HG03108 (cell line): ENCODE results near the gene TMLHE.
"Not testable (repeated sequence)": the region's sequence is repeated elsewhere in the genome, so short reads cannot be mapped to it uniquely, and the experiment has no call there.

ENCODE experiments used
- ATAC-seq: cut with Tn5 transposase; IDR thresholded peaks from one replicate; pipeline ENCODE4 v1.9.1; 2021; ENCODE audit warnings: moderate library complexity; ENCODE audit not compliant: unreplicated experiment

TMLHE gene

GRCh38 chrX:155612312-155613224 lies at the start of gene TMLHE, which contains the start of gene SPRY3:
Gene TMLHE, minus strand, starts transcription at chrX:155612952. Its CDS starts 67,676 bp downstream, at chrX:155545276.
Gene SPRY3, plus strand, starts transcription at chrX:155612586.
- ATAC-seq: peak; percentile 89

DNA sequence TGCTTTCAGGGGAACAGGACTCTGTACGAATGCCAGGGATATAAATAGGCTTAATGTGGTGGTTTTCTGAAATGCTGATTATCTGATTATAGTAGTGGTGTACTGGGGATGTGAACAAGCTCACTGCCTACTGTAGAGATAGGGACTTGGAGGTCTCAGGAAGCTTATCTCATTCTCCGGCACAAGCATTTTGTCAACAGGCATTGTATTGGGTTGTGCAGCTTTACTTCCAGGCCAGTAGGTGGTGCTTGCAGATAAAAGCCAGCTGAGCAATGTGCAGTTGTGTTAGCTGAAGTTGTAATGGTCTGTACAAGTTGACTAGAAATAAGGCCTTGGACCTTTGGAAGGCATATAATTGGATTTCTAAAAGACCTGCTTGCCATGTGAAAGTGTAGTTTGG lies 49.5 kb upstream of the TMLHE start:
- ATAC-seq: no peak

DNA sequence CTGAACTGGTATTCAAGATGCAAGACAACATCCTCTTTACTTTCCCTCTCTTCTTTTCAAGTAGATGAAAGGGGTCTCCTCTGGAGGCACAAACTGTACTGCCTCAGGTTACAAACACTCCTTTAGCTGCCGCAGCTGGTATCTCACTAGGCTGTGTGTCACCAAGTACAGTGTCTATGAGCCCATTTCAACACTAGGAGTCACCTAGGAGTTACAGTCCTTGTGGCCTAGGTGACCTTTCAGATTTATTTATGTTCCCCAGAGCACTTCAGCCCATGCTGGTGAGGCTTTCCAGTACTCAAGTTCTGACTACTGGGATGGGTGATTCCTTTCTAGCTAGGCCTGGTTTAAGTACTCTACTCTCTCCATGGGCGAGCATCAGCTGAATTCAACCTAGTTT lies 32.4 kb upstream of the TMLHE start:
- no peak for ATAC-seq

- no peak for ATAC-seq
These were observed 30.5 kb upstream of the TMLHE start for GRCh38 chrX:155643240-155643639.

DNA sequence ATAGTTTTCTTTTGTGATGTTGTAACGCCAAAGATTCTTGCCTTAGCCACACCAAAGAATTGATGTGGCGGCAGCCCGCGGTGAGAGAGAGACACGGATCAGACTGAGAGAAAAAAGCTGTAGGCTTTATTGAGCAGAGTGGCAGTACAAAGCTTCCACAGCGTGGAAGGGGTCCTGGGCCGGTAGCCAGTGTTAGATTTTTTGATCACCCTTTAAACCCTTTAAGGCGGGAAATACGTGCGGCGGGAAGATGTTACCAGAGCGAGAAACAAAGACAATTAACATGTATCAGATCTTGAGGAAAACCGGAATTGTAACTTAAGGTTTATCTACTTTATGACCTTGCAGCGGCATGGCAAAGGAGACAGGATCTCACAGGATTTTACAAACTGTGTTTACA lies 28.6 kb upstream of the TMLHE start:
- not testable (repeated sequence) for ATAC-seq

DNA sequence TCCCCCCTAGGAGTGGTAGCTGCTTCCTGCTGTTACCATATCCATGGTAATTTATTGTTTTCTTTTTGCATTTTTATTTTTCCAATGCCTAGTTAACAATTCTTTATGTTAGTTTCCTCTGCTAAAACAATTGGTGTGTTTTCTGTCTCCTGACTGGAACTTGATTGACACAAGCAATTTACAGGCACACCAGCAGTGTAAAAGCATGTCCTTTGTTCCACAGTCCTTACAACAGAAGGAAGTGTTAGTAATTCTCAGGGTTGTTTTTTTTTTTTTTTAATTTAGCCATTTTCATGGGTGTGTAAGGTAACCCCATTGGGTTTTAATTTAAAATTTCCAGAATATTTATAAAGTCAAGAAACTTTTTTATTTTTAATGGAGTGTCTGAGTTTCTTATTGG lies 25.0 kb upstream of the TMLHE start:
- no peak for ATAC-seq

DNA sequence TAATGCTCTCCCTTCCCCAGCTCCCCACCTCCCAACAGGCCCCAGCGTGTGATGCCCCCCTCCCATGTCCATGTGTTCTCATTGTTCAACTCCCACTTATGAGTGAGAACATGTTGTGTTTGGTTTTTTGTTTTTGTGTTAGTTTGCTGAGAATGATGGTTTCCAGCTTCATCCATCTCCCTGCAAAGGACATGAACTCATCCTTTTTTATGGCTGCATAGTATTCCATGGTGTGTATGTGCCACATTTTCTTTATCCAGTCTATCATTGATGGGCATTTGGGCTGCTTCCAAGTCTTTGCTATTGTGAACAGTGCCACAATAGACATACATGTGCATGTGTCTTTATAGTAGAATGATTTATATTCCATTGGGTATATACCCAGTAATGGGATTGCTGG lies 22.3 kb upstream of the TMLHE start:
- not testable (repeated sequence) for ATAC-seq

GRCh38 chrX:155632431-155633100 lies 19.8 kb upstream of the TMLHE start:
- no peak for ATAC-seq

DNA sequence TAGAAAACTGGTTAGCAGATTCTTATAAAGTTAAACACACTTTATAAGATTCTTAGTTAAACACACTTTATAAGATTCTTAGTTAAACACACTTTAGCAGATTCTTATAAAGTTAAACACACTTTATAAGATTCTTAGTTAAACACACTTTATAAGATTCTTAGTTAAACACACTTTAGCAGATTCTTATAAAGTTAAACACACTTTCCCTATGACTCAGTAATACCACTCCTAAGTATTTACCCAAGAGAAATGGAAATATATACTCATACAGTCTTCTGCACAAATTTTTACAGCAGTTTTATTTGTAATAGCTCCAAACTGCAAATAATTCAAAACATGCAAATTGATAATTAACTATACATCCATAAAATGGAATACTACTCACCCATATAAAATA lies 7.4 kb upstream of the TMLHE start:
- ATAC-seq: not testable (repeated sequence)

GRCh38 chrX:155615938-155616337 lies 3.2 kb upstream of the TMLHE start:
- ATAC-seq: no peak

- ATAC-seq: no peak
These were observed 1.3 kb upstream of the TMLHE start for GRCh38 chrX:155613927-155614559.

- ATAC-seq: no peak
These were observed 1.4 kb downstream of the TMLHE start for GRCh38 chrX:155611302-155611701.

DNA sequence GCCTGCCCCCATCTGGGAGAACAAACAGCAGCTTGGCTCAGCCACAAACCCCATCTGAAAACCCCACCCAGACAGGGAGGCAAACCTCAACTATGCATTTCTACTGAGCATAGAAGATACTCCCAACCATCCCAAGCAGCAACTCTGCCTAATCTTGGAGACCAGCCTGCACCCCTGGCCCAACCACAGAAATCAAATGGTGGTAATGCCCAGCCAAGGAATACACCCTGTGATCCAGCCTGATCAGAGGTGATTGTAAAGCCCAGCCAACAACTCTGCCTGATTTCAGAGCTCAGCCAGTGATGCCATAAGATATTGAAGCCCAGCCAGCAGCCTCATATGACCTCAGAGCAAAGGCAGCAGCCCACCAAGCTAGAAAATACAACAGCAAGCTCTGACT lies 19.8 kb downstream of the TMLHE start:
- no peak for ATAC-seq

DNA sequence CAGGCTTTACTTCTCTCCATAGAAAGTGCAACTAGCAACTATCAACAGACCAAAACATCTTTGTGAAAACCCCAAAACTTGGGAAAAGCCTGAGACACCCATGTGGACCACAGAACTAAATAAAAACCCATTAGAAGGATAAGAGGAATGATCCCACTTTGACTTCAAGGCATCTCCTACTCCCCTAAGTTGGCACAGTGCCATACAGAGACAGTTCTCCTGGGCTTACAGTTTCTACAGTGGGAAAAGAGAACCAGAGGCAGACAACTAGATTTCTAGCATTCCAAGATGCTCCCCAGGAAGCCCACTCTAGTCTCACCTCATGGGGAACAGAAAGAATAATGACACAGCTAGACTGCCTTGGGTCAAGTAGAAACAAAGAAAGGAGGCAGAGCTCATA lies 20.4 kb downstream of the TMLHE start:
- no peak for ATAC-seq

DNA sequence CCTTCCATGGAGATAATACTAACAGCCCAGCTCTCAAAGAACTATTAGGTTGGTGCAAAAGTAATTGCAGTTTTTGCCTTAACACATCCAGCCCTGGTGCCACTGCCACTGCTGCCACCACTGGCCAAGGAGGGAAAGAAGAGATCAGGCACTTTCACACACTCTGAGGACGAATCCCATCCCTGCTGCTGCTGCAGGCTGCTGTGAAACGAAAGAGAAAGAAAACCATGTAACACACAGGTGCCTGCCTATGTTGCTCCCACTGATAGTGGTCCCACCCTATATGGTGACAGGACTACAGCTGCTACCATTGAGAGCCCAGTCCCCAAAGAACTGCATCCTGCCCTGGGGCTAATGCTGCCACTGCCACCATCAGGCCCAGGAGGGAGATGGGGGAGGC lies 35.1 kb downstream of the TMLHE start:
- ATAC-seq: no peak

- ATAC-seq: no peak
These were observed 49.7 kb downstream of the TMLHE start for GRCh38 chrX:155563099-155563498.

DNA sequence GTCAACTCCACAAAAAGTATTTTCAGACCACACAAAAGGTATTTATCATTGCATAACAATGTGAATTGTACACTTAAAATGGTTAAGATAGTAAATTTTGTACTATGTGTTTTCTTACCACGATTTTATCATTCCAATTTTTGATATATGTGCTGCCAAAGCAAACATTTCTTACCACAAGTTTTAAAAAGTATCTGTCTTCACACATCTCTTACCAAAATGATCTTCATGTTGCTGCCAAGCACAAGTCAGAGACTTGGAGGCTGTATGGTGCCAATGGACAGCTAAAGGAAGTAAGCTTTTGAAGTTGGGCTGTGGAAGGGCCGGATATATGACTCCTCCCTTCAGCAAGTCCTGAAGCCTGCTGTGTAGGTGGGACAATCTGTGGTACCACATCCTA lies 67.9 kb downstream of the TMLHE start:
- ATAC-seq: no peak

DNA sequence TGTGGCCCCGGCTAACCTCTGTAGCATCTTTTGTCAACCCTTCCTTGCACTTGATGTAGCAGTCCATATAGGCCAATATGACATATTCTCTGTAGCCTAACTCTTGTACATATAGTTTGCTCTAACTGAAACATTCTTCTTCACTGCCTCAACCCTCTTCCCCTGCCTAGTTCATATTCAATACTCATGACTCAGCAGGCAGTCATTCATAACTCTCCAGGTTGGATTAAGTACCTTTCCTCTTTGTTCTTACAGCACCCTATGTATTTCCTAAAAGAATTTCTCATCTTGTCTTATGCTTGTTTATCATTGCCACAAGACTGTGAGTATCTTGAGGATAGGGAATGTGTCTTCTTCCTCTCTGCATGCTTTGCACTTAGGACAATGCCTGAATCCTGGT lies 76.9 kb downstream of the TMLHE start:
- ATAC-seq: no peak

- ATAC-seq: no peak
These were observed 78.0 kb downstream of the TMLHE start for GRCh38 chrX:155534800-155535199.

DNA sequence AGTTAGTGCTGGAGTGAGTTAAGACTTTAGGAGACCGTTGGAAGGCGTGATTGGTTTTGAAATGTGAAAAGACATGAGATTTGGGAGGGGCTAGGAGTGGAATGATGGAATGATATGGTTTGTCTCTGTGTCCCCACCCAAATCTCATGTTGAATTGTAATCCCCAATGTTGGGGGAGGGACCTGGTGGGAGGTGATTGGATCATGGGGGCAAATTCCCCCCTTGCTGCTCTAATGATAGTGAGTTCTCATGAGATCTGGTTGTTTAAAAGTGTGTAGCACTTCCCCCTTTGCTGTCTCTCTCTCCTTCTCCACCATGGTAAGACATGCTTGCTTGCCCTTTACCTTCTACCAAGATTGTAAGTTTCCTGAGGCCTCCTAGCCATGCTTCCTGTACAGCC lies 85.7 kb downstream of the TMLHE start:
- not testable (repeated sequence) for ATAC-seq

- ATAC-seq: no peak
These were observed 98.5 kb downstream of the TMLHE start for GRCh38 chrX:155514225-155514624.

DNA sequence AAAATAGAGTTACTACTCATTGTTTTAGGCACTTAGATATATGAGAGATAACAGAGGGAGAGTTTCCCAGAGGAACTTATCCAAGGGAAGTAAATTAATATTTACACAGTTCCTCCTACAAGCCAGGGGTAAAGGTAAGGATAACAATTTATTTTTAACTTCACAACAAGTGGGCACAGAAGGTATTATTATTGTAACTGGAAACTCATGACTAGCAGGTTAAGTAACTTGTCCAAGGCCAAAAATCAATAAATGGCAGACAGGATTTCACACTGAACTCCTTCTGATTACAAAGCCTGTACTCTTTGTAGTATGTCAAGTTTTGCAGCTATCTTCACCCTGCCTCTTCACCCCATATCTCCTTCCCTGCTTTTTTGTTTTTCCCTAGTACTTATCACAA lies 107.5 kb downstream of the TMLHE start:
- ATAC-seq: no peak
